Suprapubic skin (tissue), 4 donors: ENCODE data around the gene TBC1D16.

Experiments used
- EP300 ChIP-seq: sonication (generic); formaldehyde crosslinking; IDR thresholded peaks from one replicate; pipeline ENCODE4 v1.6.1; 2017; ENCODE audit warnings: antibody characterized with exemption
- POLR2A ChIP-seq, 2 donors: fragments of 450-650 bp; IDR thresholded peaks; one replicate each; pipeline ENCODE4 v1.6.1; 2017; ENCODE audit warnings: antibody characterized with exemption in 2 of 2, mild to moderate bottlenecking in 2 of 2, moderate library complexity in 2 of 2
- POLR2AphosphoS5 ChIP-seq, 3 donors: sonication (generic); formaldehyde crosslinking; IDR thresholded peaks; one replicate each; pipeline ENCODE4 v1.6.1; 2017; ENCODE audit warnings: antibody characterized with exemption in 3 of 3
- TF ChIP-seq, protein P1 (sequence below), 2 donors: fragments of 200-600 bp in 1 of 2; fragments of 450-650 bp in 1 of 2; sonication (generic) in 1 of 2; IDR thresholded peaks; one replicate each; pipeline ENCODE4 v1.5.1; 2016 to 2019; ENCODE audit warnings: antibody characterized with exemption in 2 of 2, mild to moderate bottlenecking in 1 of 2, moderate library complexity in 1 of 2

- TF ChIP-seq, protein P1, sequence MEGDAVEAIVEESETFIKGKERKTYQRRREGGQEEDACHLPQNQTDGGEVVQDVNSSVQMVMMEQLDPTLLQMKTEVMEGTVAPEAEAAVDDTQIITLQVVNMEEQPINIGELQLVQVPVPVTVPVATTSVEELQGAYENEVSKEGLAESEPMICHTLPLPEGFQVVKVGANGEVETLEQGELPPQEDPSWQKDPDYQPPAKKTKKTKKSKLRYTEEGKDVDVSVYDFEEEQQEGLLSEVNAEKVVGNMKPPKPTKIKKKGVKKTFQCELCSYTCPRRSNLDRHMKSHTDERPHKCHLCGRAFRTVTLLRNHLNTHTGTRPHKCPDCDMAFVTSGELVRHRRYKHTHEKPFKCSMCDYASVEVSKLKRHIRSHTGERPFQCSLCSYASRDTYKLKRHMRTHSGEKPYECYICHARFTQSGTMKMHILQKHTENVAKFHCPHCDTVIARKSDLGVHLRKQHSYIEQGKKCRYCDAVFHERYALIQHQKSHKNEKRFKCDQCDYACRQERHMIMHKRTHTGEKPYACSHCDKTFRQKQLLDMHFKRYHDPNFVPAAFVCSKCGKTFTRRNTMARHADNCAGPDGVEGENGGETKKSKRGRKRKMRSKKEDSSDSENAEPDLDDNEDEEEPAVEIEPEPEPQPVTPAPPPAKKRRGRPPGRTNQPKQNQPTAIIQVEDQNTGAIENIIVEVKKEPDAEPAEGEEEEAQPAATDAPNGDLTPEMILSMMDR (IDR thresholded peaks at IDR 0.05), result no peak
- TF ChIP-seq POLR2A (IDR thresholded peaks at IDR 0.05), result no peak
- no peak for TF ChIP-seq EP300
- TF ChIP-seq POLR2AphosphoS5 (IDR thresholded peaks at IDR 0.05), result no peak
Measured at GRCh38 chr17:79916506-79916905, 119.2 kb downstream of the TBC1D16 start.
